Ovary (tissue), 1 donor: ENCODE results near the gene CACNA2D3.

Source experiments
- EP300 ChIP-seq: sonication (generic); formaldehyde crosslinking; IDR thresholded peaks from one replicate; pipeline ENCODE4 v1.6.1; 2017; ENCODE audit warnings: antibody characterized with exemption
- POLR2A ChIP-seq: fragments of 450-650 bp; IDR thresholded peaks from one replicate; pipeline ENCODE4 v1.6.1; 2017; ENCODE audit warnings: antibody characterized with exemption, mild to moderate bottlenecking, moderate library complexity

GRCh38 chr3:55014081-55014480, 891.7 kb downstream of the CACNA2D3 start:
- TF ChIP-seq EP300 (no peak), POLR2A (no peak)
